Large intestine (tissue), 12 donors: ENCODE data around the gene CXCR6. TPM values are rescaled to one million over a fixed set of nuclear protein-coding genes. Genes with fewer than 3 reads are reported as not detected.

Experiments
- DNase-seq, 2 donors: peaks; one replicate each; pipeline versions ENCODE4 v3.0.0 to v3.0.0-alpha.2; 2013
- H3K27ac ChIP-seq: one replicate; pipeline ENCODE4 v1.5.1; 2013; ENCODE audit warnings: low read length
- H3K27me3 ChIP-seq: 2 replicates; pipeline ENCODE4 v1.6.1; 2013; ENCODE audit warnings: low read length; ENCODE audit not compliant: control insufficient read depth, insufficient read depth
- H3K36me3 ChIP-seq: 2 replicates; pipeline ENCODE4 v1.6.1; 2013; ENCODE audit warnings: low read length; ENCODE audit not compliant: control insufficient read depth, insufficient read depth
- H3K4me1 ChIP-seq: one replicate; pipeline ENCODE4 v1.6.1; 2013; ENCODE audit warnings: low read length; ENCODE audit not compliant: control insufficient read depth, insufficient read depth
- H3K4me3 ChIP-seq: one replicate; pipeline ENCODE4 v1.5.1; 2013; ENCODE audit warnings: low read length
- H3K9me3 ChIP-seq: one replicate; pipeline ENCODE4 v1.6.1; 2013; ENCODE audit warnings: mild to moderate bottlenecking, low read depth, low read length, moderate library complexity; ENCODE audit not compliant: control insufficient read depth
- WGBS: methylation state at CpG from one replicate; pipeline ENCODE4 v1.1.5; 2013; ENCODE audit warnings: low lambda C conversion rate; ENCODE audit not compliant: insufficient coverage; 5-methylcytosine and 5-hydroxymethylcytosine counted together
- long read RNA-seq, 11 donors: transcript quantifications; one replicate each; lab custom pipeline, GENCODE V29; 2026
- polyA plus RNA-seq: library from polyadenylated mRNA; unstranded; fragments of 120-200 nt; gene quantifications from one replicate; pipeline ENCODE4 v1.2.1, GENCODE V29; 2013

The CXCR6 gene
- polyA plus RNA-seq, result 2.4 TPM
- long read RNA-seq, donor 1, result 0 reads
- long read RNA-seq, donor 2, partial matches to known transcripts, result 0 of 3 reads
- long read RNA-seq, donor 2, other reads (novel, unspliced or antisense), result 0 of 3 reads
- long read RNA-seq, donor 3, result 0 reads
- long read RNA-seq, donor 4, result 0 reads
- long read RNA-seq, donor 5, result 0 reads
- long read RNA-seq, donor 6, partial matches to known transcripts, result 0 of 3 reads
- long read RNA-seq, donor 6, other reads (novel, unspliced or antisense), result 0 of 3 reads
- long read RNA-seq, donor 7, partial matches to known transcripts, result 0 of 1 reads
- long read RNA-seq, donor 7, other reads (novel, unspliced or antisense), result 0 of 1 reads
- long read RNA-seq, donor 8, partial matches to known transcripts, result 0 of 3 reads
- long read RNA-seq, donor 8, other reads (novel, unspliced or antisense), result 0 of 3 reads
- long read RNA-seq, donor 9, partial matches to known transcripts, result 0 of 1 reads
- long read RNA-seq, donor 9, other reads (novel, unspliced or antisense), result 0 of 1 reads
- long read RNA-seq, donor 10, partial matches to known transcripts, result 0 of 1 reads
- long read RNA-seq, donor 10, other reads (novel, unspliced or antisense), result 0 of 1 reads
- long read RNA-seq, donor 11, partial matches to known transcripts, result 0 of 2 reads
- long read RNA-seq, donor 11, other reads (novel, unspliced or antisense), result 0 of 2 reads

GRCh38 chr3:45943207-45943846, at the start of gene CXCR6:
Gene CXCR6 (plus strand): TSS chr3:45943464. CDS start chr3:45946482, 3,018 bp downstream.
- WGBS, result no CpG with 5 or more reads among the region's 8 CpGs
- peaks cover 55% of the 10 kb centered on the region for H3K36me3 ChIP-seq
- H3K9me3 ChIP-seq, result no peaks in the 10 kb centered on the region
- no peaks in the 10 kb centered on the region for H3K27me3 ChIP-seq
- H3K4me3 ChIP-seq, result no peak within 1 kb of the TSS
- no peaks in the 10 kb centered on the region for H3K4me1 ChIP-seq
- H3K27ac ChIP-seq, result no peak within 1 kb of the TSS
- no peak for DNase-seq

GRCh38 chr3:45894015-45894414, 49.2 kb upstream of the CXCR6 start:
- Histone ChIP-seq H3K9me3 (no peaks in the 10 kb centered on the region), H3K27me3 (no peaks in the 10 kb centered on the region), H3K4me1 (no peaks in the 10 kb centered on the region), H3K27ac (no peak overlapping the region), H3K4me3 (no peak overlapping the region), H3K36me3 (no peaks in the 10 kb centered on the region)
- whole genome bisulfite sequencing, result no CpG with 5 or more reads among the region's 6 CpGs
- no peak for DNase-seq

- no peaks in the 10 kb centered on the region for H3K36me3 ChIP-seq
- no CpG with 5 or more reads among the region's 5 CpGs for WGBS
- DNase-seq, result no peak
- H3K27ac ChIP-seq, result no peak overlapping the region
- H3K27me3 ChIP-seq, result no peaks in the 10 kb centered on the region
- no peak overlapping the region for H3K4me3 ChIP-seq
- H3K9me3 ChIP-seq, result no peaks in the 10 kb centered on the region
- no peaks in the 10 kb centered on the region for H3K4me1 ChIP-seq
Measured at GRCh38 chr3:45895686-45896468, 47.4 kb upstream of the CXCR6 start.

GRCh38 chr3:45896956-45897355, 46.3 kb upstream of the CXCR6 start:
- Histone ChIP-seq H3K9me3 (no peaks in the 10 kb centered on the region), H3K4me3 (no peak overlapping the region), H3K27me3 (no peaks in the 10 kb centered on the region), H3K4me1 (no peaks in the 10 kb centered on the region), H3K36me3 (no peaks in the 10 kb centered on the region), H3K27ac (no peak overlapping the region)
- DNase-seq, result no peak
- WGBS, result no CpG with 5 or more reads among the region's 3 CpGs

GRCh38 chr3:45904931-45905330, 38.3 kb upstream of the CXCR6 start:
- Histone ChIP-seq H3K36me3 (no peaks in the 10 kb centered on the region), H3K4me3 (no peak overlapping the region), H3K9me3 (no peaks in the 10 kb centered on the region), H3K27ac (no peak overlapping the region), H3K4me1 (no peaks in the 10 kb centered on the region), H3K27me3 (no peaks in the 10 kb centered on the region)
- WGBS, result no CpG with 5 or more reads among the region's 3 CpGs
- DNase-seq, result no peak

GRCh38 chr3:45905755-45906154, 37.5 kb upstream of the CXCR6 start:
- Histone ChIP-seq H3K4me3 (no peak overlapping the region), H3K4me1 (no peaks in the 10 kb centered on the region)
- WGBS, result no CpG with 5 or more reads among the region's 3 CpGs

GRCh38 chr3:45906681-45907407, 36.4 kb upstream of the CXCR6 start:
- DNase-seq, result no peak
- Histone ChIP-seq H3K27me3 (no peaks in the 10 kb centered on the region), H3K36me3 (no peaks in the 10 kb centered on the region), H3K9me3 (no peaks in the 10 kb centered on the region), H3K27ac (no peak overlapping the region), H3K4me3 (no peak overlapping the region), H3K4me1 (no peaks in the 10 kb centered on the region)
- no CpG with 5 or more reads among the region's 9 CpGs for WGBS

More at GRCh38 chr3:45905755-45906154, 37.5 kb upstream of the CXCR6 start:
- no peaks in the 10 kb centered on the region for H3K27me3 ChIP-seq
- DNase-seq, result no peak
- no peaks in the 10 kb centered on the region for H3K9me3 ChIP-seq
- H3K27ac ChIP-seq, result no peak overlapping the region
- no peaks in the 10 kb centered on the region for H3K36me3 ChIP-seq

- no peak for DNase-seq
- H3K27ac ChIP-seq, result no peak overlapping the region
- H3K36me3 ChIP-seq, result no peaks in the 10 kb centered on the region
- H3K27me3 ChIP-seq, result no peaks in the 10 kb centered on the region
- WGBS, result no CpG with 5 or more reads among the region's 13 CpGs
- H3K4me3 ChIP-seq, result no peak overlapping the region
- no peaks in the 10 kb centered on the region for H3K4me1 ChIP-seq
- H3K9me3 ChIP-seq, result no peaks in the 10 kb centered on the region
Measured at GRCh38 chr3:45907769-45908705, 35.2 kb upstream of the CXCR6 start.

- H3K36me3 ChIP-seq, result no peaks in the 10 kb centered on the region
- H3K27ac ChIP-seq, result no peak overlapping the region
- H3K9me3 ChIP-seq, result no peaks in the 10 kb centered on the region
- H3K4me3 ChIP-seq, result no peak overlapping the region
- DNase-seq, result no peak
- no peaks in the 10 kb centered on the region for H3K27me3 ChIP-seq
- WGBS, result no CpG with 5 or more reads among the region's 7 CpGs
- no peaks in the 10 kb centered on the region for H3K4me1 ChIP-seq
Measured at GRCh38 chr3:45908761-45909160, 34.5 kb upstream of the CXCR6 start.
